Neural cell (in vitro differentiated cells): ENCODE data around the gene TOX2.

ENCODE experiments used
- CTCF ChIP-seq: fragments of 450-650 bp; IDR thresholded peaks from 2 replicates; pipeline ENCODE4 v1.5.1; 2014; ENCODE audit warnings: antibody characterized with exemption, mild to moderate bottlenecking, moderate library complexity; ENCODE audit not compliant: poor library complexity, severe bottlenecking
- EP300 ChIP-seq: fragments of 450-650 bp; conservative IDR thresholded peaks from 2 replicates; pipeline ENCODE4 v1.6.1; 2014; ENCODE audit warnings: antibody characterized with exemption, mild to moderate bottlenecking, moderate library complexity; ENCODE audit not compliant: poor library complexity, severe bottlenecking
- EZH2 ChIP-seq: fragments of 200-600, 300-800 bp; shearing (Covaris generic), sonication (generic); IDR thresholded peaks from 2 replicates; pipeline ENCODE4 v1.6.1; 2014; ENCODE audit warnings: antibody characterized with exemption, low read length, borderline replicate concordance, mild to moderate bottlenecking; ENCODE audit not compliant: insufficient read depth, poor library complexity, severe bottlenecking
- POLR2AphosphoS5 ChIP-seq: IDR thresholded peaks from 2 replicates; pipeline ENCODE4 v1.6.1; 2012
- TAF1 ChIP-seq: IDR thresholded peaks from 2 replicates; pipeline ENCODE4 v1.6.1; 2012; ENCODE audit warnings: low read depth

DNA sequence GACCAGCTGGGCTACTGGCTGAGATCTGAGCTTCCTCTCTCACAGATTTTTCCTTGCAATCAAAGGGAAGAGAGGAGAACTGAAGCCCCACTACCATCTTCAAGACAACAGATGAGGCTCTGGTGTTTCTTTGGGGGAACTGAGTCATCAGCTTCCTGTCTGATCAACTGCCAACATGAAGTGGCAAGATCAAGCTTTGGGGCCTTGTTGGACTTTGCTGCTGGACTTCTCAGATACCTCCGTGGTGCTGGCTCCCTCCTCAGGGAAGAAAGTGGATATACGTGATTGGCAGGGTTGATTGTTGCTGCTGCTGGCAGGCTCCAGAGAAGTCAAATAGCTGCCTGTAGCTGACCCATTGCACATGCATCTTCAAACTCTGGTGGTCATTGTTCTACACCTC is 3.6 kb upstream of the TOX2 start:
- TF ChIP-seq EP300 (no peak), CTCF (no peak), TAF1 (no peak), EZH2 (no peak), POLR2AphosphoS5 (no peak)
